ENCODE measurements around the gene PCSK2.

PCSK2 gene

GRCh38 chr20:17391127-17391771, 164.4 kb downstream of the PCSK2 start:
- H3K27me3 ChIP-seq (ENCODE audit: insufficient read depth, poor library complexity, severe bottlenecking) = peaks cover 8% of the 10 kb centered on the region
- ATAC-seq (ENCODE audit: low read depth) (no peak), DNase-seq (ENCODE audit: low spot score) (no peak)
- no peaks in the 10 kb centered on the region for H3K36me3 ChIP-seq (ENCODE audit: low read depth)
- H3K4me1 ChIP-seq (ENCODE audit: insufficient read depth, poor library complexity, severe bottlenecking) = no peaks in the 10 kb centered on the region
- TF ChIP-seq CTCF (IDR thresholded peaks at IDR 0.05; ENCODE audit: poor library complexity, severe bottlenecking) = no peak
- no peaks in the 10 kb centered on the region for H3K9me3 ChIP-seq (ENCODE audit: severe bottlenecking)
- no peak overlapping the region for H3K4me3 ChIP-seq (ENCODE audit: severe bottlenecking)
- no peak overlapping the region for H3K27ac ChIP-seq (ENCODE audit: poor library complexity, severe bottlenecking)

DNA sequence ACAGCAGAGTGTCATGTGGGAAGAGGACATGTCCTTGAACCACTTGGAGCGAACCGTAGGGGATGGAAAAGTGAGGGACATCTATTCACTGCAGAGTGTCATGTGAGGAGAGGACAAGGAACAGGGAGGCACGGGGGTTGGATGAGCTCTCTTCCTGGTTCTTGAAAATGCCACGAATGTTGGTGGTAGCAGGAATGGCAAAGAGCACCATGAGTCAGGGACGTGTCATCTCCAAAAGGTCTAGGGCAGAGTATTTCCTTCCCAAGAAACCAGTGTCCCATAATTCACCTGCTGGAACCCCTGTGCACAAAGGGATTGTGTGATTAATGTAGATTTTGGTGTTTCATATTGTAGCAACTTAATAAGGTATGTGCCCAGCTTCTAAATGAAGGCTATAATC, 167.6 kb downstream of the PCSK2 start:
- H3K27ac ChIP-seq (ENCODE audit: poor library complexity, severe bottlenecking) = no peak overlapping the region
- ATAC-seq (ENCODE audit: low read depth) (no peak), DNase-seq (ENCODE audit: low spot score) (no peak)
- peaks cover 17% of the 10 kb centered on the region for H3K27me3 ChIP-seq (ENCODE audit: insufficient read depth, poor library complexity, severe bottlenecking)
- no peaks in the 10 kb centered on the region for H3K9me3 ChIP-seq (ENCODE audit: severe bottlenecking)
- TF ChIP-seq CTCF (IDR thresholded peaks at IDR 0.05; ENCODE audit: poor library complexity, severe bottlenecking) = no peak
- no peak overlapping the region for H3K4me3 ChIP-seq (ENCODE audit: severe bottlenecking)
- no peaks in the 10 kb centered on the region for H3K4me1 ChIP-seq (ENCODE audit: insufficient read depth, poor library complexity, severe bottlenecking)
- no peaks in the 10 kb centered on the region for H3K36me3 ChIP-seq (ENCODE audit: low read depth)

GRCh38 chr20:17395729-17396128, 168.9 kb downstream of the PCSK2 start:
- TF ChIP-seq CTCF (IDR thresholded peaks at IDR 0.05; ENCODE audit: poor library complexity, severe bottlenecking) = no peak
- ATAC-seq (ENCODE audit: low read depth) (no peak), DNase-seq (ENCODE audit: low spot score) (no peak)
- no peak overlapping the region for H3K4me3 ChIP-seq (ENCODE audit: severe bottlenecking)
- no peaks in the 10 kb centered on the region for H3K9me3 ChIP-seq (ENCODE audit: severe bottlenecking)
- no peak overlapping the region for H3K27ac ChIP-seq (ENCODE audit: poor library complexity, severe bottlenecking)
- no peaks in the 10 kb centered on the region for H3K4me1 ChIP-seq (ENCODE audit: insufficient read depth, poor library complexity, severe bottlenecking)
- H3K27me3 ChIP-seq (ENCODE audit: insufficient read depth, poor library complexity, severe bottlenecking) = peaks cover 17% of the 10 kb centered on the region
- no peaks in the 10 kb centered on the region for H3K36me3 ChIP-seq (ENCODE audit: low read depth)

DNA sequence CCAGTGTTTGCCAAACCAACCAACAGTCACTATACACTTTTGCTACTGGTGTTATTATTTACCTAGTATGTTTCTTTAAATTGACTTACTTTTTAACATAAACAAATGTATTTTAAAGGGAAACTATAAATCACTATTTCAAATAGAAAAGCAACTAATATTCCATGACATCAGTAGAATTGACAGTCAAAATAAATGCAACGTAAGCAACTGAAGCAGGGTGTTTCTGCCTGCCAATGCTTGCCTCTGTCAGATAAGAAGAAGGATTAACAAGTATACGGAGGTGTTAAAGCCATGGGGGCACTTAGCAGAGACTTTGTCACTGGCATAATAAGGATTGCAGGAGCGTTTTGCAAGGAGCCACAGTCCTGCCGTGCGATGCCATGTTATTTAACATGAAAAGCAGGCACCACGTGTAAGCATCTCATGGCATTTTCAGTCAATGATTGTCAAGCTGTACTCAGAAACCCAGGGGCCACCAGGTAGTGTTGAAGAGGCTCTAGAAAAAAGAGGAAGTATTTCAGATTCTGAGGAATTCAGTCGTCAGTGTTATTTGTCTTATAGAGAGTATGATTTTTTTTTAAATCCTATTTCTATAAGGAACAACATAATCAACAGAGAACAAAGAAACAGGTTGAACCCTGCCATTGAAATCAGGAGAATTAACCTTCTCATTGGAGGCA, 172.6 kb downstream of the PCSK2 start:
- Histone ChIP-seq H3K36me3 (ENCODE audit: low read depth) (no peaks in the 10 kb centered on the region), H3K4me3 (ENCODE audit: severe bottlenecking) (no peak overlapping the region), H3K9me3 (ENCODE audit: severe bottlenecking) (no peaks in the 10 kb centered on the region), H3K4me1 (ENCODE audit: insufficient read depth, poor library complexity, severe bottlenecking) (no peaks in the 10 kb centered on the region), H3K27ac (ENCODE audit: poor library complexity, severe bottlenecking) (no peak overlapping the region), H3K27me3 (ENCODE audit: insufficient read depth, poor library complexity, severe bottlenecking) (peaks cover 26% of the 10 kb centered on the region)
- no peak for TF ChIP-seq CTCF (IDR thresholded peaks at IDR 0.05; ENCODE audit: poor library complexity, severe bottlenecking)
- ATAC-seq (ENCODE audit: low read depth) (no peak), DNase-seq (ENCODE audit: low spot score) (no peak)

- ATAC-seq (ENCODE audit: low read depth) = no peak
- no peak for DNase-seq (ENCODE audit: low spot score)
Measured at GRCh38 chr20:17403461-17403860, 176.6 kb downstream of the PCSK2 start.

More at GRCh38 chr20:17403461-17403860, 176.6 kb downstream of the PCSK2 start:
- Histone ChIP-seq H3K9me3 (ENCODE audit: severe bottlenecking) (no peaks in the 10 kb centered on the region), H3K27ac (ENCODE audit: poor library complexity, severe bottlenecking) (no peak overlapping the region), H3K4me3 (ENCODE audit: severe bottlenecking) (no peak overlapping the region), H3K36me3 (ENCODE audit: low read depth) (no peaks in the 10 kb centered on the region), H3K27me3 (ENCODE audit: insufficient read depth, poor library complexity, severe bottlenecking) (peaks cover 49% of the 10 kb centered on the region), H3K4me1 (ENCODE audit: insufficient read depth, poor library complexity, severe bottlenecking) (no peaks in the 10 kb centered on the region)
- TF ChIP-seq CTCF (IDR thresholded peaks at IDR 0.05; ENCODE audit: poor library complexity, severe bottlenecking) = no peak
